Ovary (tissue), 9 donors: ENCODE results near the gene HDAC7. TPM values are rescaled to one million over a fixed set of nuclear protein-coding genes. Genes with fewer than 3 reads are reported as not detected.

Source experiments
- DNase-seq, 5 donors: peaks; one replicate each; pipeline ENCODE4 v3.0.0-alpha.2; 2019 to 2020
- H3K27ac ChIP-seq, 2 donors: fragments of 200-600 bp; one replicate each; pipeline versions ENCODE4 v1.5.1 to v1.8.0; 2019 to 2022
- H3K27me3 ChIP-seq: fragments of 200-600 bp; one replicate; pipeline ENCODE4 v1.8.0; 2022
- H3K36me3 ChIP-seq: fragments of 200-600 bp; sonication (generic); one replicate; pipeline ENCODE4 v1.5.1; 2019
- H3K4me1 ChIP-seq: one replicate; pipeline ENCODE4 v1.8.1; 2013; ENCODE audit warnings: mild to moderate bottlenecking, moderate library complexity; ENCODE audit not compliant: insufficient read depth
- H3K4me3 ChIP-seq: fragments of 200-600 bp; sonication (generic); one replicate; pipeline ENCODE4 v1.5.1; 2017
- H3K9me3 ChIP-seq, 2 donors: fragments of 200-600 bp in 1 of 2; sonication (generic) in 1 of 2; one replicate each; pipeline versions ENCODE4 v1.5.1 to v1.8.1; 2013 to 2019; ENCODE audit warnings: mild to moderate bottlenecking in 1 of 2, moderate library complexity in 1 of 2
- EP300 ChIP-seq: sonication (generic); formaldehyde crosslinking; IDR thresholded peaks from one replicate; pipeline ENCODE4 v1.6.1; 2017; ENCODE audit warnings: antibody characterized with exemption
- POLR2A ChIP-seq: fragments of 450-650 bp; IDR thresholded peaks from one replicate; pipeline ENCODE4 v1.6.1; 2017; ENCODE audit warnings: antibody characterized with exemption, mild to moderate bottlenecking, moderate library complexity
- WGBS, 3 donors: extraction: QIAGEN DNeasy Blood & Tissue Kit in 1 of 3; methylation state at CpG; one replicate each; pipeline versions ENCODE4 v1.1.5 to v1.1.7; 2013 to 2017; 5-methylcytosine and 5-hydroxymethylcytosine counted together
- intact Hi-C, 4 donors: fragments of 100-400 bp; cut with DNase I; formaldehyde crosslinking; loops; one replicate each; pipeline versions ENCODE4 v1.11.0 to v1.15.1; 2022 to 2023
- polyA plus RNA-seq, 2 donors: library from polyadenylated mRNA; stranded (reverse); fragments of 200-250 nt in 1 of 2; fragments of 350-450 nt in 1 of 2; fragmentation: Illumina TruSeq in 1 of 2; extraction: RNeasy Lipid Tissue Mini Kit (QIAGEN cat#74804) in 1 of 2; gene quantifications; one replicate each; pipeline ENCODE4 v1.2.3, GENCODE V29; 2013 to 2014
- total RNA-seq, 7 donors: library from RNA; depleted of rRNA in 2 of 7; stranded (reverse); fragments of >200 nt in 2 of 7; fragmentation: NEBNext Ultra II Directional in 3 of 7; extraction: Animal tissue kit (Norgen Biotek cat#: 25700) in 3 of 7; gene quantifications; one replicate each; pipeline versions ENCODE4 v1.1.0 to v1.2.4, GENCODE V29; 2016 to 2023
- TF ChIP-seq, protein P1 (sequence below), 3 donors: fragments of 450-650 bp in 2 of 3; fragments of 200-600 bp in 1 of 3; IDR thresholded peaks; one replicate each; pipeline versions ENCODE4 v1.5.1 to v1.8.0; 2016 to 2022; ENCODE audit warnings: antibody characterized with exemption in 3 of 3, mild to moderate bottlenecking in 1 of 3
- donor health status: DM: no; HTN: no; CAD: no; lungs with moderate emphysema.
- donor health status: DM: no; HTN: no; CAD: no.
- donor health status: Bipolar disorder and iron deficiency.
- donor health status: DM: yes; HTN: yes; CAD: no.
- donor health status: DM: no; HTN: no; CAD: no.
- donor health status: DM: yes; HTN: yes; CAD: no.

The HDAC7 gene
- total and polyA plus RNA-seq, 9 donors = 40.1 to 151 (median 102) TPM

DNA sequence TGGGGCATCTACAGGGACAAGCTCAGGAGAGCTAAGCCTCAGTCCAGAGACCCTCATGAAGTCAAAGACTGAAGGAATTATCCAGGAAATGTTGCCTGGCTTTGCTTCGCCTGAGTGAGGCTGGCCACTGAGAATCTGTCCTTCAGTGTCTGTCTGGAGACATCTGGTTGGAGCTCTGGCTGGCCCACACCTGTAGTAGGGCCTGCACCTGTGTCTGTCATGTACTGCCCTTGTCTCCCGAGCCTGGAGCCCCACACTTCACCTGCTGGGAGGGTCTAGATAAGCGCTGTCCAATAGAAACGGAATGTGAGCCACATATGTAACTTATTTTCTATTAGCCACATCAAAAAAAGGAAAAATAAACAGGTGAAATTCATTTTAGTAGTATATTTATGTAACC is 9.9 kb upstream of the HDAC7 start:
- intact Hi-C loops = loop anchor here in 2 of 4 donors (10.0 kb wide), 1 partner anchor 115 kb away; no protein-coding TSS in a partner anchor

DNA sequence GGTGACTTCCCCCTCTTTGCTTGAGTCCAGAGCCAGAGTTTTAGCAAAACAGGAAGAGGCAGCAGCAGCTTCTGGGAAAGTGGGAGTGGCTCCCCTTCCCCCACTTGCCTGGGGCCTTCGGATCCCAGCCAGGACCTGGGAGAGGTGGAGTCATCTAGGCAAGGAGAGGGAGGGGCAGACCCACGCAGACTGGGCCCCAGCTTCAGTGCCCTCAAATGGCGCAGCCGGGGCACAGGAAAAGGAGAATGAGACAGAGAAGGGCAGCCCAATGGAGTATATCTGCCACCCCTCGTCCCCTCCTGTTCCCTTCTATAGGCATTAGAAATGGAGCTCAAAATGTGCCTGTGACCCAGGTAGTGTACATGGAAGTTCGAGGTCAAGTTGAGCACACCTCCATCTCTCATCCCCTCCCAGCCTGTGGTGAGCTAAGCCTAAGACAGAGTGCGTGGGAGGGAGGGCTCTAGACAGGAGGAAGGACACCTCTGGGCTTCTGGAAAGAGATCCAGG is 9.3 kb upstream of the HDAC7 start:
- intact Hi-C loops = loop anchor here in 2 of 4 donors (10.0 kb wide), 1 partner anchor 114 kb away; no protein-coding TSS in a partner anchor
- no peak overlapping the region for H3K4me3 ChIP-seq
- DNase-seq = peak; percentile 91 to 94 (median 93)
- no peaks in the 10 kb centered on the region for H3K27me3 ChIP-seq
- TF ChIP-seq EP300 (no peak), POLR2A (no peak)
- TF ChIP-seq, protein P1, sequence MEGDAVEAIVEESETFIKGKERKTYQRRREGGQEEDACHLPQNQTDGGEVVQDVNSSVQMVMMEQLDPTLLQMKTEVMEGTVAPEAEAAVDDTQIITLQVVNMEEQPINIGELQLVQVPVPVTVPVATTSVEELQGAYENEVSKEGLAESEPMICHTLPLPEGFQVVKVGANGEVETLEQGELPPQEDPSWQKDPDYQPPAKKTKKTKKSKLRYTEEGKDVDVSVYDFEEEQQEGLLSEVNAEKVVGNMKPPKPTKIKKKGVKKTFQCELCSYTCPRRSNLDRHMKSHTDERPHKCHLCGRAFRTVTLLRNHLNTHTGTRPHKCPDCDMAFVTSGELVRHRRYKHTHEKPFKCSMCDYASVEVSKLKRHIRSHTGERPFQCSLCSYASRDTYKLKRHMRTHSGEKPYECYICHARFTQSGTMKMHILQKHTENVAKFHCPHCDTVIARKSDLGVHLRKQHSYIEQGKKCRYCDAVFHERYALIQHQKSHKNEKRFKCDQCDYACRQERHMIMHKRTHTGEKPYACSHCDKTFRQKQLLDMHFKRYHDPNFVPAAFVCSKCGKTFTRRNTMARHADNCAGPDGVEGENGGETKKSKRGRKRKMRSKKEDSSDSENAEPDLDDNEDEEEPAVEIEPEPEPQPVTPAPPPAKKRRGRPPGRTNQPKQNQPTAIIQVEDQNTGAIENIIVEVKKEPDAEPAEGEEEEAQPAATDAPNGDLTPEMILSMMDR (IDR thresholded peaks at IDR 0.05) = no peak
- no peaks in the 10 kb centered on the region for H3K36me3 ChIP-seq
- H3K27ac ChIP-seq = peak overlapping the region; percentile 71 to 89
- WGBS, 3 donors = 25 to 28% (median 28%) methylated on average over 7 of the region's 7 CpGs
- no peaks in the 10 kb centered on the region for H3K9me3 ChIP-seq
- H3K4me1 ChIP-seq = peaks cover 14% of the 10 kb centered on the region

More for the DNA sequence above, 9.9 kb upstream of the HDAC7 start:
- no peaks in the 10 kb centered on the region for H3K36me3 ChIP-seq
- TF ChIP-seq, protein P1 (IDR thresholded peaks at IDR 0.05) = no peak
- no peak for TF ChIP-seq EP300
- TF ChIP-seq POLR2A = no peak
- 54 to 89% (median 74%) methylated on average over 4 of the region's 4 CpGs for WGBS, 3 donors
- H3K27me3 ChIP-seq = no peaks in the 10 kb centered on the region
- H3K9me3 ChIP-seq = no peaks in the 10 kb centered on the region
- no peak for DNase-seq
- H3K27ac ChIP-seq = peak overlapping the region; percentile 71 to 89
- no peak overlapping the region for H3K4me3 ChIP-seq
- H3K4me1 ChIP-seq = peaks cover 14% of the 10 kb centered on the region

DNA sequence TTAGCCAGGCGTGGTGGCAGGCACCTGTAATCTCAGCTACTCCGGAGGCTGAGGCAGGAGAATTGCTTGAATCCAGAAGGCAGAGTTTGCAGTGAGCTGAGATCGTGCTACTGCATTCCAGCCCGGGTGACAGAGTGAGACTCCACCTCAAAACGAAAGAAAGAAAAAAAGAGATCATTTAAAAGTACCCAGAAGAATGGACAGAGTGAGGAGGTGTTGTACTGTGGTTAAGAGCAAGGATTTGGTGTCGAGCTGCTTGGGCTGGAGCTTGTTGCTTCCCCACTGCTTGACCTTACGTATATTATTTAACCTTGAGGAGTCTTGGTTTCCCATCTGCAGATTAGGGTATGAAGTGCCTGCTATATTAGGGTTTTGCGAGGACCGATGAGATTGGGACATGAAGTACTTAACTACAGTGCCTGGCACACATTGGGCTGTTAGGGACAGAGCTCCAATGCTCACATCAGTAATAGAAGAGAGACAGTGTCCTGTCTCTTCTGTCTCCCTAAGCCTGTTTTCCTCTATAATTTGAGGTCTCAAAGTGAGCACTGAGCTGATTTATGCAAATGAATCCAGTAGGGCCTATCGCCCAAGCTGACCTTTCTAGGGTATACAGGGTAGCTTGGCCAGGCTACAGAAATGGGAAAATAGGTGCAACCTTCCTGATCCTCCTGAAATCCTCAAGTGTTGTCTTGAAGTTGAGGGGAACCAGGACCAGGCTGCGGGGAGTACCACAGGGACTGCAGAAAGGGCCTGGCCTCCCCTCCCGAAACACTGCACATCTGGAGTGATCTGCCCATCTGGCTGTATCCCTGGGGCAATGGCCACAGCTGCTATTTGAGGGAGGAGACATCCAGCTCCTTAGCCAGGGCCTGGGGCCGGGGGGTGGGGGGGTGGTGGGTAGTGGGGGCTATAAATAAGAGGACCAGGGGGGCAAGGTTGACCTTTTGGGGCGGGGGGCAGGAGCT is 8.6 kb upstream of the HDAC7 start:
- 46% methylated on average over 14 of the region's 14 CpGs for WGBS, 3 donors

DNA sequence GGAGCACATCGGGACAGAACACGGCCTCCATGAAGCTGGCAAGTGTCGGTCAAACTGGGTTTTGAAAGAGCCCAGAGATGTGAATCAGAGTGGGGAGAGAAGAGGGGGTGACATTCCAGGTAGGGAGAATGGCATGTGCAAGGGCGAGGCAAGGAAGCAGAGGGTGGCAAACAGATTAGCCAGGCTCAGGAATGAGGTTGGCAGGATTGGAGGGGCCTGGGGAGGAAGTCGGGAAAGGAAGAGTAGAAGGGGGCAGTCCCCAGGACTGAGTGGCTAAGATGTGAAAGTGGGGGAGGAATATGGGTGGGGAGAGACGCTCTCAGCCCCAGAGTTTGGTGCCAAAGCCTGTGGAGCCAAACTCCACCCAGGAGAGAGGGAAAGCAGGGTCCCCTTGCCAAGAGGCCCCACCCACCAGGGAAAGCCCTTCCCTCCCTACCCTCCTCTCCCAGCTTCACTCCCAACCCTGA is 5.5 kb upstream of the HDAC7 start:
- WGBS, 3 donors = 53 to 72% (median 63%) methylated on average over 6 of the region's 6 CpGs

More for the DNA sequence above, 8.6 kb upstream of the HDAC7 start:
- Histone ChIP-seq H3K9me3 (no peaks in the 10 kb centered on the region), H3K36me3 (no peaks in the 10 kb centered on the region), H3K27me3 (no peaks in the 10 kb centered on the region), H3K4me1 (peaks cover 17% of the 10 kb centered on the region), H3K27ac (peak overlapping the region; percentile 71 to 89), H3K4me3 (no peak overlapping the region)
- intact Hi-C loops = loop anchor here in 2 of 4 donors (10.0 kb wide), 1 partner anchor 113 kb away; no protein-coding TSS in a partner anchor
- TF ChIP-seq POLR2A (no peak), EP300 (no peak)
- TF ChIP-seq, protein P1 (IDR thresholded peaks at IDR 0.05) = no peak
- DNase-seq = no peak

More for the DNA sequence above, 5.5 kb upstream of the HDAC7 start:
- intact Hi-C loops = loop anchor here in 2 of 4 donors (10.0 kb wide), 1 partner anchor 110 kb away; no protein-coding TSS in a partner anchor
- peak; percentile 63 to 82 (median 75) for DNase-seq
- H3K27ac ChIP-seq = no peak overlapping the region
- H3K4me1 ChIP-seq = peaks cover 33% of the 10 kb centered on the region
- no peaks in the 10 kb centered on the region for H3K9me3 ChIP-seq
- no peaks in the 10 kb centered on the region for H3K36me3 ChIP-seq
- no peak overlapping the region for H3K4me3 ChIP-seq
- TF ChIP-seq EP300 = no peak
- no peaks in the 10 kb centered on the region for H3K27me3 ChIP-seq
